Measurements from ENCODE around the gene FHAD1. TPM values are rescaled to one million over a fixed set of nuclear protein-coding genes. Genes with fewer than 3 reads are reported as not detected.

FHAD1 gene
- total and polyA plus RNA-seq, 10 of the 15 experiments (the other 5 are each of a cell fraction or from before 2014, with no cell fraction given) = 0.09 to 1.0 (median 0.32) TPM; not detected in 2

DNA sequence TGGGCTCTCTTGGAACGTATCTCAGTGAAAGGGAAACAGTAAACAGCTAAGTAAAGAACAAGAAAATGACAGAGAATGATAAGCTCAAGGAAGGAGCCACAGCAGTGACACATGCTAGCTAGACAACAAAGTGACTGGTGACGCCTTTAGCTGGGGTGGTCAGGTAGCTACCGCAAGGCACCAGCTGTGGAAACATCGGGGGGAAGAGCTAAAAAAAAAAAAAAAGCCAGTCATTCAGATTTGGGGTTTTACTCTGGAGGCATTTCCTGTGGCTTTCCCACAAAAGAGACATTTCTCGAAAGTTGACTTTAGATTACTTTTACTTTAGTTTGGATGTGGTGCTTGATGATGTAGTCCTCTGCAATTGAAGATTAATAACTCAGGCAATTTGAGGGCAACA lies 2.1 kb downstream of the FHAD1 start (continued):
- TF ChIP-seq, protein P1, sequence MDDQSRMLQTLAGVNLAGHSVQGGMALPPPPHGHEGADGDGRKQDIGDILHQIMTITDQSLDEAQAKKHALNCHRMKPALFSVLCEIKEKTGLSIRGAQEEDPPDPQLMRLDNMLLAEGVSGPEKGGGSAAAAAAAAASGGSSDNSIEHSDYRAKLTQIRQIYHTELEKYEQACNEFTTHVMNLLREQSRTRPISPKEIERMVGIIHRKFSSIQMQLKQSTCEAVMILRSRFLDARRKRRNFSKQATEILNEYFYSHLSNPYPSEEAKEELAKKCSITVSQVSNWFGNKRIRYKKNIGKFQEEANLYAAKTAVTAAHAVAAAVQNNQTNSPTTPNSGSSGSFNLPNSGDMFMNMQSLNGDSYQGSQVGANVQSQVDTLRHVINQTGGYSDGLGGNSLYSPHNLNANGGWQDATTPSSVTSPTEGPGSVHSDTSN (IDR thresholded peaks at IDR 0.05; ENCODE audit: insufficient replicate concordance, low read depth, low read length) = peak; percentile 28
- TF ChIP-seq, protein P2, sequence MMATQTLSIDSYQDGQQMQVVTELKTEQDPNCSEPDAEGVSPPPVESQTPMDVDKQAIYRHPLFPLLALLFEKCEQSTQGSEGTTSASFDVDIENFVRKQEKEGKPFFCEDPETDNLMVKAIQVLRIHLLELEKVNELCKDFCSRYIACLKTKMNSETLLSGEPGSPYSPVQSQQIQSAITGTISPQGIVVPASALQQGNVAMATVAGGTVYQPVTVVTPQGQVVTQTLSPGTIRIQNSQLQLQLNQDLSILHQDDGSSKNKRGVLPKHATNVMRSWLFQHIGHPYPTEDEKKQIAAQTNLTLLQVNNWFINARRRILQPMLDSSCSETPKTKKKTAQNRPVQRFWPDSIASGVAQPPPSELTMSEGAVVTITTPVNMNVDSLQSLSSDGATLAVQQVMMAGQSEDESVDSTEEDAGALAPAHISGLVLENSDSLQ (IDR thresholded peaks at IDR 0.05) = peak; percentile 50; the same call in 1 of the 2 replicates
- TF ChIP-seq MEF2B (IDR thresholded peaks at IDR 0.05; ENCODE audit: partially characterized antibody, poor library complexity, severe bottlenecking) = peak; percentile 43

DNA sequence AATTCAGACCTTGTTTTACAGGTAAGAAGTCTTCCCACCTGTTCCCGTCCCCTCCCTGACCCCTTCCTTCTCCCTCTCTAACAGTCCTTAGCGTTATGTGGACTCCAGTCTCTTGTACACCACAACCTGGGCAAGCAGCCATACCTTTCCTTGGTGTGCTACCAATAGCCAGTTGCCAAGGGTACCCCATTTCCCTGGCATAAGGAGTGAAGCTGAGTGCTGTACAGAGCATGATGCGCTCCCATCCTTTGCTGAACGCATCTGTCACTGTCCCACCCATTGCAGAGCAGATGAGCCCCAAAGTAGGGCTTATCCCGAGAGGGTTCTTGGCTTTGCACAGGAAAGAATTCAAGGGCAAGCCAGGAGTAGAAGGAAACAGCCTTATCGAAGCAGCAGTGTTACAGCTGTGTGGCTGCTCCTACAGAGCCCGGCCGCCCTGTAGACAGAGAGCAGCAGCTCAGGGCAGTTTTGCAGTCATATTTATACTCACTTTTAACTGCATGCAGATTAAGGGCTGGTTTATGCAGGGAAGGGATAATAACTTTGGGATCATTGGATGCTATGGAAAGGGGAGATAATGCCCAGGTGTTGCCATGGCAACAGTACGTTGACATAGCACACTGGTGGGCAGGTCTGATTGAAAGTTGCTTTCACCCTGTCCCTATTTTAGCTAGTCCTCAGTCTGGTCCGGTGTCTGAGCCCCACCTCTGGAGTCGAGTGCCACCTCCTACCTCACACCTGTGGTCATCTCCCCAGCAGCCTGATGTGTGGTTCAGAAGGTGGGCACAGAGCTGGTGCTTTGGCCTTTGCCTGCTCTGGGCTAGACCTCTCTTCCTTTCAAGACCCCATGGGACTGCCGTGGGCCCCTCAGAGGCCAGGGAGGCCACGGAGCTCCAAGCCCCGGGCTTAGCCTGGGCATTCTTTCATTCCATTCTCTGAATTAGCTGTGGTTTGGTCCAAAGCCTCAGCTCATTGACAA lies 5.1 kb downstream of the FHAD1 start:
- TF ChIP-seq POU2F2 (IDR thresholded peaks at IDR 0.05; ENCODE audit: borderline replicate concordance, low read depth, low read length) (no peak), BMI1 (IDR thresholded peaks at IDR 0.05; ENCODE audit: borderline replicate concordance) (peak; percentile 90), CBFB (IDR thresholded peaks at IDR 0.05; ENCODE audit: low read depth) (no peak)
- intact Hi-C loops (cut with micrococcal nuclease; ENCODE audit: unreplicated experiment) (no loop called here), in situ Hi-C loops (cut with MboI) (no loop called here)
- Histone ChIP-seq H3K36me3 (ENCODE audit: control insufficient read depth in 2 of 2, insufficient read depth in 2 of 2, low read length in 1 of 2) (no peaks in the 10 kb centered on the region), H3K4me2 (ENCODE audit: control insufficient read depth, insufficient read depth) (peak overlapping the region; percentile 32), H3K4me1 (ENCODE audit: control insufficient read depth, insufficient read depth, low read length) (peaks cover 27% of the 10 kb centered on the region), H3K9ac (ENCODE audit: control insufficient read depth, insufficient read depth, low read length) (no peak overlapping the region; the same call in 1 of the 2 replicates), H3K27me3 (replicated peaks in 1 of 2; ENCODE audit: control insufficient read depth in 2 of 2, insufficient read depth in 2 of 2, low read length in 1 of 2) (no peaks in the 10 kb centered on the region), H3K27ac (ENCODE audit: control insufficient read depth, insufficient read depth) (peak overlapping the region; percentile 48), H3K4me3 (no peak overlapping the region), H3K79me2 (ENCODE audit: control insufficient read depth, insufficient read depth, low read length) (no peaks in the 10 kb centered on the region), H3K9me3 (replicated peaks; ENCODE audit: control insufficient read depth, insufficient read depth, low read length) (no peaks in the 10 kb centered on the region), H4K20me1 (ENCODE audit: control insufficient read depth, insufficient read depth) (no peaks in the 10 kb centered on the region), H2AFZ (ENCODE audit: control insufficient read depth, low read depth, low read length) (peak overlapping the region; percentile 64)
- SMC1A ChIA-PET (ENCODE audit: uncharacterized antibody, unreplicated experiment) = interaction anchor here (0.7 to 5.8 kb wide), 12 partner anchors 9 to 126 kb away, joined by 3 to 43 read pairs (median 6); no protein-coding TSS in a partner anchor
- WGBS (ENCODE audit: insufficient coverage, insufficient replicate concordance, low lambda C conversion rate, missing lambda C conversion rate) = 36% methylated on average over 14 of the region's 14 CpGs
- BruUV-seq (replicated peaks) = no TSS peak
- no peak for FAIRE-seq
- POLR2A ChIA-PET = interaction anchor here (0.6 to 1.5 kb wide), 5 partner anchors 9 to 96 kb away, joined by 3 to 5 read pairs (median 3); no protein-coding TSS in a partner anchor
- CTCF ChIA-PET = interaction anchor here (1.0 to 3.2 kb wide), 12 partner anchors 9 to 124 kb away, joined by 3 to 12 read pairs (median 5); partner anchors contain the start of gene TMEM51
- RAD21 ChIA-PET (ENCODE audit: unreplicated experiment) = interaction anchor here (0.7 to 2.9 kb wide), 10 partner anchors 9 to 124 kb away, joined by 3 to 21 read pairs (median 4); partner anchors contain the start of gene TMEM51
- no peak for DNase-seq (ENCODE audit: low read depth, low spot score)
- peak; percentile 38 for ATAC-seq
